WERI-Rb-1 (cell line): Measurements from ENCODE around the gene CCN5.

Source experiments
- DNase-seq: peaks from one replicate; pipeline ENCODE4 v3.0.0-alpha.2; 2020
- H3K27ac ChIP-seq: fragments of 250-450 bp; sonication (Bioruptor Pico); 2 replicates; pipeline ENCODE4 v1.5.1; 2020; ENCODE audit warnings: mild to moderate bottlenecking, moderate library complexity
- H3K27me3 ChIP-seq: fragments of 250-450 bp; sonication (Bioruptor Pico); 2 replicates; pipeline ENCODE4 v1.5.1; 2021; ENCODE audit warnings: mild to moderate bottlenecking, low read depth, moderate library complexity; ENCODE audit not compliant: insufficient read depth, severe bottlenecking
- H3K36me3 ChIP-seq: fragments of 250-450 bp; sonication (Bioruptor Pico); 2 replicates; pipeline ENCODE4 v1.5.1; 2020; ENCODE audit warnings: mild to moderate bottlenecking, moderate library complexity
- H3K4me3 ChIP-seq: 2 replicates; pipeline ENCODE4 v1.5.1; 2011; ENCODE audit warnings: low read depth, mild to moderate bottlenecking, control low read depth, low read length
- H3K9me3 ChIP-seq: fragments of 250-450 bp; sonication (Bioruptor Pico); 2 replicates; pipeline ENCODE4 v1.5.1; 2021; ENCODE audit warnings: mild to moderate bottlenecking, moderate library complexity; ENCODE audit not compliant: severe bottlenecking
- TF ChIP-seq, protein P1 (sequence below): IDR thresholded peaks from 2 replicates; pipeline ENCODE4 v1.5.1; 2011; ENCODE audit warnings: low read depth, mild to moderate bottlenecking, control low read depth, inconsistent platforms, low read length

The CCN5 gene

DNA sequence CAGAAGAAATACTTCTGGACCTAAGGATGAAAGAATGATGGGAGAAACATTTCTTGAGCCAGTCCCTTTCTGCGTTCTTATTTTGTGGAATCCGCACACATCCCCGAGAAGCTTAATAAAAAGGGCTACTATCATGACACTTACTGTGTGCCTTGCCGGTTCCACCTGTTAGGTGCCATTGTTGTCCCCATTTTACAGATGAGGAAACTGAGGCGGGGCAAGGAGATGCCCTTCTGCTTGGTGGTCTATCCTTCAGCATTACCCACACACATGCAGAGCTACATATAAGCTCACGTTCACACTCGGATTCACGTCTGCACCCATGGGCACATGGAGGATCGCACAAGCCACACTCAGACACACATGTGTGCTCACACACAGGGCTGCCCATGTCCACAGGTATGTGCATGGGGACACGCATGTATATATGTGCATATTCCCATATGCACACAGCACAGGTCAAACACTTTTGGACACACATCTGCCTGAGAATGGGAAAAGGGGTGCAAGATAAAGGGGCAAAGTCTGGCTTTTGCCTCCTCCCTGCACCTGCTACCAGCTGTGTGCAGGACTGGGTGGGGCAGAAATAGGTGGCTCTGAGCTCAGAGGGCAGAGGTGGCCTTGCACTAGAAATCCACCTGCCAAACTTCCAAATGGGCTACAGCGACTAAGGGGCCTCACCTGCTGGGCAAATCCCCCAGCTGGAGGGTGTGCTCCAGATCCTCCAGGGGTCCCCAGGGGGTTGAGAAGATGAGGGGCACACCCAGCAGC lies 33.2 kb upstream of the CCN5 start:
- no peak overlapping the region for H3K4me3 ChIP-seq
- H3K36me3 ChIP-seq: no peaks in the 10 kb centered on the region
- no peaks in the 10 kb centered on the region for H3K27me3 ChIP-seq
- H3K27ac ChIP-seq: no peak overlapping the region
- no peak for DNase-seq
- TF ChIP-seq, protein P1, sequence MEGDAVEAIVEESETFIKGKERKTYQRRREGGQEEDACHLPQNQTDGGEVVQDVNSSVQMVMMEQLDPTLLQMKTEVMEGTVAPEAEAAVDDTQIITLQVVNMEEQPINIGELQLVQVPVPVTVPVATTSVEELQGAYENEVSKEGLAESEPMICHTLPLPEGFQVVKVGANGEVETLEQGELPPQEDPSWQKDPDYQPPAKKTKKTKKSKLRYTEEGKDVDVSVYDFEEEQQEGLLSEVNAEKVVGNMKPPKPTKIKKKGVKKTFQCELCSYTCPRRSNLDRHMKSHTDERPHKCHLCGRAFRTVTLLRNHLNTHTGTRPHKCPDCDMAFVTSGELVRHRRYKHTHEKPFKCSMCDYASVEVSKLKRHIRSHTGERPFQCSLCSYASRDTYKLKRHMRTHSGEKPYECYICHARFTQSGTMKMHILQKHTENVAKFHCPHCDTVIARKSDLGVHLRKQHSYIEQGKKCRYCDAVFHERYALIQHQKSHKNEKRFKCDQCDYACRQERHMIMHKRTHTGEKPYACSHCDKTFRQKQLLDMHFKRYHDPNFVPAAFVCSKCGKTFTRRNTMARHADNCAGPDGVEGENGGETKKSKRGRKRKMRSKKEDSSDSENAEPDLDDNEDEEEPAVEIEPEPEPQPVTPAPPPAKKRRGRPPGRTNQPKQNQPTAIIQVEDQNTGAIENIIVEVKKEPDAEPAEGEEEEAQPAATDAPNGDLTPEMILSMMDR: no peak
- peaks cover 2% of the 10 kb centered on the region for H3K9me3 ChIP-seq

DNA sequence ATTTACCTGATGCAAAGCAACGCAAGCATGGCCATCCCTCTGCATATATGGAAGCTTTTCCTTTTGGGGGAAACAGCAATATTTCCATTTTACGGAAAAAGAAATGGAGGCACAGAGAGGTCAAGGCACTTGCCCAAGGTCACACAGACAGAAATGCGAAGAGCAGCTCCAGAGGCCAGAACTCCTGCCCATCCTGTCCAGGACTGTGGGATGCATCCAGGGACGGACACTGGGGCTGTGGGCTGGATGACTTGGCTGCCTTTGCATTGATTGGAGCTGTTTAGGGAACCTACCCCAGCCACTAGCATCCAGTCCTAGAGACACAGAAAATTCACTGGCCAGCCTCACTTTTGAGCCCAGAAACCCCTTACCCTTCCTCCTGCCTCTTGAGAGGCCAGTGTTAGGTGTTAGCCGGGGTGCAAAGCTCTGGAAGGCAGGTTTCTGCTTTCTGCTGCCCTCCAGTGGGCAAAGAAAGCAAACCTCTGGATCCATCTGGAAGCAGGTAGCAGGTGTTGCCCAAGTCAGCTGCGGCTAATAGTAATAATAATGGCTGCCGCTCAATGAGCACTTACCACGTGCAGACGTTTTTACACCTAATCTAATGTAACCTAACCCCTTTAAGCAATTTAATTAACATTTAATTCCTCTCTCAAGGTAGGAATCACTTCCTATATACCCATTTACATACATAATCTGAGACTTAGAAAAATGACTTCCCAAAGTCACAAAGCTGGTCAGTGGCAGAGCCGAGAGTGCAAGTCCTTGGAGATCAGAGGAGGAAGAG lies 31.7 kb upstream of the CCN5 start:
- TF ChIP-seq, protein P1: peak; percentile 80
- Histone ChIP-seq H3K4me3 (no peak overlapping the region), H3K36me3 (peaks cover 9% of the 10 kb centered on the region; the same call in 1 of the 2 replicates), H3K9me3 (peaks cover 2% of the 10 kb centered on the region), H3K27me3 (no peaks in the 10 kb centered on the region), H3K27ac (no peak overlapping the region)
- peak; percentile 72 for DNase-seq

DNA sequence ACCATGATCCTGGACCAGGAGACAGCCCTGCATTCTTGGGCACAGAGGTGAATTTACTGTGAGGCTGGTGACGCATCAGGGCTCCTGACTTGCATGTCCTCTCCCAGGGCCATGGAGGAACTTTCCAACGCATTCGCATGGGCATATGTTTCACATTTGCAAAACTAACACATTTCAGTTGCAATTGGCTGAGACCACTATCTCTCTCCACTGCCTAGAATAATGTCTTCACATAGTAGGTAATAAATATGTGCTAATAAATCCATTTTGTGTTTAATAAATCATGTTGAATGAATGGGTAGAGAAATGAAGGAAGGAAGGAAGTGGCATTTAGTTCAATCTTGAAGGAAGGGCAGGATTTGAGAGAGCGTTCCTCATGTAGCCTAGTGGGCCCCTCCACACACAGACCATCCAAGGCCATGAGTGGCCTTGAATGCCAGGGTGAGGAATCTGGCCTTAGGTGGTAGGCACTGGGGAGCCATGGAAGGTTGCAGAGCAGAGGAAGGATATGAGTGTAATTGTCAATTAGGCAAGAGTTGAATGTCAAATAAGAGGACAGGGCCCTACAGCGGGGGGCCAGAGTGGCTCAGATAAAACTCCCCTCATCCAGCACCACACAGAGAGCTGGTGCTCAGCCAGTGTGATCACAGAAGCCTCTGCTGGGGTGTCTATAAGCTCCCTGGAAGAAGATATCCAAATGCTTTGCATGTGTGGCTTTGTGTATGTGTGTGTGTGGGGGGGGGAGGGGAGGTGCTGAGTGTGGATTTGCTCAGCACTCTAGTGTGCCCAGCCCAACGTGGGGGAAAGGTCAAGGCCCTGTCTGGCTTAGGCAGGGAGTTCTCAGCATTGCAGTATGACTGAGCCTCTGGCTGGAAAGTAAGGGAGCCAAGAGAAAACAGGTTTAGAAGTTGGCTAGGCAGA lies 30.9 kb upstream of the CCN5 start:
- Histone ChIP-seq H3K4me3 (no peak overlapping the region), H3K9me3 (peaks cover 2% of the 10 kb centered on the region), H3K27ac (no peak overlapping the region; the same call in 1 of the 2 replicates), H3K36me3 (peaks cover 9% of the 10 kb centered on the region; the same call in 1 of the 2 replicates), H3K27me3 (no peaks in the 10 kb centered on the region)
- DNase-seq: no peak
- TF ChIP-seq, protein P1: no peak

DNA sequence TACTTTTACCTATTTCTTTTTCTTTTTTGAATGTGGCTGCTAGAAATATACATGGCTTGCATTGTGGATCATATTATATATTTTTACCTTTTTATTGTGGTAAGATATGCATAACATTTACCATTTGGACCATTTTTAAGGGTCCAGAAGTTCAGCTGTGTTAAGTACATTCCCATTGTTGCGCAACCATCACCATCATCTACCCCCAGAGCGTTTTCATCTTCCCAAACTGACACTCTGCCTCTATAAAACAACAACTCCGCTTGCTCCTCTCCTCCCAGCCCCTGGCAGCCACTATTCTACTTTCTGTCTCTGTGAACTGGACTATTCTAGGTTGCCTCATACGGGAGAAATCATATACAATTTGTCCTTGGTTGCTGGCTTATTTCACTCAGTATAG lies 28.2 kb upstream of the CCN5 start:
- TF ChIP-seq, protein P1: no peak
- Histone ChIP-seq H3K4me3 (no peak overlapping the region), H3K27ac (no peak overlapping the region), H3K9me3 (peaks cover 6% of the 10 kb centered on the region), H3K36me3 (peaks cover 12% of the 10 kb centered on the region; the same call in 1 of the 2 replicates), H3K27me3 (no peaks in the 10 kb centered on the region)
- no peak for DNase-seq

DNA sequence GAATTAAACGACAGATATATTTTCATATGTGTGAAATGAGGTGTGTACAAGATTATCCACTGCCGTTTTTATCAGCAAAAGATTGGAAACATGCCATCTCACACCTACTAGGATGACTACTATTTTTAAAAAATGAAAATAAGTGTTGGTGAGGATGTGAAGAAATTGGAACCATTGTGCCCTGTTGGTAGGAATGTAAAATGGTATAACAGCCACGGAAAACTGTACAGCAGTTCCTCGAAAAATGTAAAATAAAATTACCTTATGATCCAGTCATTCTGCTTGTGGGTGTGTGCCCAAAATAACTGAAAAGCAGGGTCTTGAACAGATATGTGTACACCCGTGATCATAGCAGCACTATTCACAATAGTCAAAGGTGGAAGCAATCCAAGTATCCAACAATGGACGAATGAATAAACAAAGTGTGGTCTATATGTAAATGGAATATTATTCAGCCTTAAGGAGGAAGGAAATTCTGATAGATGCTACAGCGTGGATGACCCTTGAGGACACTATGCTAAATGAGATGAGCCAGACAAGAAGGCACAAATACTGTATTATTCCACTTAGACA lies 27.0 kb upstream of the CCN5 start:
- Histone ChIP-seq H3K36me3 (peaks cover 12% of the 10 kb centered on the region), H3K27ac (no peak overlapping the region), H3K4me3 (no peak overlapping the region), H3K9me3 (peaks cover 7% of the 10 kb centered on the region), H3K27me3 (no peaks in the 10 kb centered on the region)
- TF ChIP-seq, protein P1: no peak
- DNase-seq: no peak
